H9 (cell line): ENCODE results near the gene MYH14. TPM values are rescaled to one million over a fixed set of nuclear protein-coding genes. Genes with fewer than 3 reads are reported as not detected.
A peak's percentile ranks its signal among the peaks of the same experiment; 100 is the strongest.

Source experiments
- DNase-seq: peaks from one replicate; pipeline ENCODE4 v3.0.0-alpha.2; 2017
- H2AFZ ChIP-seq: one replicate; pipeline ENCODE4 v1.6.1; 2013; ENCODE audit warnings: mild to moderate bottlenecking, low read length, control low read depth, moderate library complexity
- H2AK5ac ChIP-seq: 2 replicates; pipeline ENCODE4 v1.6.1; 2013; ENCODE audit warnings: low read length, control low read depth, mixed read lengths; ENCODE audit not compliant: insufficient read length
- H2BK120ac ChIP-seq: one replicate; pipeline ENCODE4 v1.6.1; 2013; ENCODE audit warnings: low read depth, mild to moderate bottlenecking, low read length, control low read depth, inconsistent platforms; ENCODE audit not compliant: poor library complexity, severe bottlenecking
- H2BK12ac ChIP-seq: 2 replicates; pipeline ENCODE4 v1.6.1; 2013; ENCODE audit warnings: low read length, control low read depth, mixed read lengths, low read depth; ENCODE audit not compliant: insufficient read length
- H2BK15ac ChIP-seq: 2 replicates; pipeline ENCODE4 v1.6.1; 2013; ENCODE audit warnings: low read depth, low read length, control low read depth
- H2BK20ac ChIP-seq: one replicate; pipeline ENCODE4 v1.6.1; 2013; ENCODE audit warnings: low read depth, mild to moderate bottlenecking, low read length, control low read depth, inconsistent platforms; ENCODE audit not compliant: poor library complexity, severe bottlenecking
- H2BK5ac ChIP-seq: 2 replicates; pipeline ENCODE4 v1.6.1; 2013; ENCODE audit warnings: low read length, control low read depth, mixed read lengths; ENCODE audit not compliant: insufficient read length
- H3K14ac ChIP-seq: 2 replicates; pipeline ENCODE4 v1.6.1; 2013; ENCODE audit warnings: low read length, control low read depth; ENCODE audit not compliant: insufficient read depth
- H3K18ac ChIP-seq: 2 replicates; pipeline ENCODE4 v1.6.1; 2013; ENCODE audit warnings: low read depth, mild to moderate bottlenecking, mixed read lengths, low read length, control low read depth; ENCODE audit not compliant: insufficient read length
- H3K23ac ChIP-seq: 2 replicates; pipeline ENCODE4 v1.6.1; 2013; ENCODE audit warnings: low read length, control low read depth, mixed read lengths, low read depth; ENCODE audit not compliant: insufficient read length
- H3K23me2 ChIP-seq: 2 replicates; pipeline ENCODE4 v1.6.1; 2013; ENCODE audit warnings: low read depth, mild to moderate bottlenecking, mixed read lengths, low read length, control low read depth; ENCODE audit not compliant: insufficient read length, poor library complexity, severe bottlenecking
- H3K27ac ChIP-seq: 2 replicates; pipeline ENCODE4 v1.5.1; 2013; ENCODE audit warnings: low read length, control low read depth, mixed read lengths, low read depth; ENCODE audit not compliant: insufficient read length
- H3K27me3 ChIP-seq: 2 replicates; pipeline ENCODE4 v1.6.1; 2013; ENCODE audit warnings: low read length, control low read depth, inconsistent platforms; ENCODE audit not compliant: insufficient read depth
- H3K4ac ChIP-seq: 2 replicates; pipeline ENCODE4 v1.6.1; 2013; ENCODE audit warnings: low read depth, mild to moderate bottlenecking, control low read depth, inconsistent platforms, low read length, moderate library complexity
- H3K4me1 ChIP-seq: 2 replicates; pipeline ENCODE4 v1.6.1; 2013; ENCODE audit warnings: low read length, control low read depth, inconsistent platforms; ENCODE audit not compliant: insufficient read depth
- H3K4me2 ChIP-seq: 2 replicates; pipeline ENCODE4 v1.6.1; 2013; ENCODE audit warnings: low read length, control low read depth, mixed read lengths; ENCODE audit not compliant: insufficient read length, insufficient read depth
- H3K56ac ChIP-seq: 2 replicates; pipeline ENCODE4 v1.6.1; 2013; ENCODE audit warnings: low read depth, mild to moderate bottlenecking, mixed read lengths, low read length, control low read depth; ENCODE audit not compliant: insufficient read length
- H3K79me1 ChIP-seq: 2 replicates; pipeline ENCODE4 v1.6.1; 2013; ENCODE audit warnings: low read depth, mild to moderate bottlenecking, moderate library complexity, low read length, control low read depth, inconsistent platforms; ENCODE audit not compliant: insufficient read depth, poor library complexity, severe bottlenecking
- H3K79me2 ChIP-seq: 2 replicates; pipeline ENCODE4 v1.6.1; 2013; ENCODE audit warnings: low read length, control low read depth, inconsistent platforms; ENCODE audit not compliant: insufficient read depth
- H3K9ac ChIP-seq: 2 replicates; pipeline ENCODE4 v1.6.1; 2013; ENCODE audit warnings: low read length, control low read depth, mixed read lengths; ENCODE audit not compliant: insufficient read length; ENCODE audit errors: extremely low read depth
- H3K9me3 ChIP-seq: one replicate; pipeline ENCODE4 v1.6.1; 2013; ENCODE audit warnings: low read depth, low read length, inconsistent platforms; ENCODE audit not compliant: control insufficient read depth
- H3T11ph ChIP-seq: one replicate; pipeline ENCODE4 v1.6.1; 2013; ENCODE audit warnings: mild to moderate bottlenecking, low read length, control low read depth, inconsistent platforms
- H4K20me1 ChIP-seq: one replicate; pipeline ENCODE4 v1.6.1; 2013; ENCODE audit not compliant: control insufficient read depth, insufficient read length, insufficient read depth
- H4K5ac ChIP-seq: 2 replicates; pipeline ENCODE4 v1.6.1; 2013; ENCODE audit warnings: low read depth, mild to moderate bottlenecking, mixed read lengths, low read length, control low read depth; ENCODE audit not compliant: insufficient read length
- H4K8ac ChIP-seq: replicated peaks from 2 replicates; pipeline ENCODE4 v1.6.1; 2013; ENCODE audit warnings: low read length, control low read depth, mixed read lengths, low read depth; ENCODE audit not compliant: insufficient read length
- H4K91ac ChIP-seq: 2 replicates; pipeline ENCODE4 v1.6.1; 2013; ENCODE audit warnings: low read depth, mild to moderate bottlenecking, moderate library complexity, mixed read lengths, low read length, control low read depth; ENCODE audit not compliant: insufficient read length
- H3K27ac Mint-ChIP-seq, 3 experiments: 2 replicates in 2 of 3; 3 replicates in 1 of 3; pipeline ENCODE4 v1.8.0; 2020 to 2021; ENCODE audit warnings: mixed read lengths in 3 of 3, mild to moderate bottlenecking in 1 of 3, moderate library complexity in 1 of 3
- H3K27me3 Mint-ChIP-seq: 2 replicates; pipeline ENCODE4 v1.8.0; 2021; ENCODE audit warnings: low read depth, mild to moderate bottlenecking, moderate library complexity, mixed read lengths
- H3K36me3 Mint-ChIP-seq, 3 experiments: 2 replicates in 2 of 3; 3 replicates in 1 of 3; pipeline ENCODE4 v1.8.0; 2020 to 2021; ENCODE audit warnings: low read depth in 3 of 3, mixed read lengths in 3 of 3; ENCODE audit not compliant: insufficient read depth in 1 of 3
- H3K4me1 Mint-ChIP-seq, 2 experiments: 2 replicates each; pipeline ENCODE4 v1.8.0; 2020; ENCODE audit warnings: mixed read lengths in 2 of 2
- H3K4me3 Mint-ChIP-seq, 2 experiments: 2 replicates in 1 of 2; 3 replicates in 1 of 2; pipeline ENCODE4 v1.8.0; 2020 to 2021; ENCODE audit warnings: mild to moderate bottlenecking in 2 of 2, mixed read lengths in 2 of 2, moderate library complexity in 1 of 2
- H3K9me3 Mint-ChIP-seq, 2 experiments: 2 replicates in 1 of 2; 3 replicates in 1 of 2; pipeline ENCODE4 v1.8.0; 2020; ENCODE audit warnings: mild to moderate bottlenecking in 2 of 2, mixed read lengths in 2 of 2, moderate library complexity in 1 of 2
- WGBS: extraction: QIAGEN DNeasy Blood & Tissue Kit; methylation state at CpG from one replicate; pipeline ENCODE4 v1.1.7; 2013; ENCODE audit warnings: missing lambda C conversion rate, low lambda C conversion rate, mixed read lengths; ENCODE audit not compliant: insufficient read length; ENCODE audit errors: extremely low coverage; 5-methylcytosine and 5-hydroxymethylcytosine counted together
- total RNA-seq: library from RNA; stranded (reverse); gene quantifications from 2 replicates; pipeline ENCODE4 v1.2.1, GENCODE V29; 2021
- TF ChIP-seq, protein P1 (sequence below): fragments of 200-600 bp; sonication (generic); conservative IDR thresholded peaks from 3 replicates; pipeline ENCODE4 v1.8.0; 2021; ENCODE audit warnings: antibody characterized with exemption, mild to moderate bottlenecking

Gene MYH14
- total RNA-seq, 1 experiment from 2014 or later, result 27.7 TPM

DNA sequence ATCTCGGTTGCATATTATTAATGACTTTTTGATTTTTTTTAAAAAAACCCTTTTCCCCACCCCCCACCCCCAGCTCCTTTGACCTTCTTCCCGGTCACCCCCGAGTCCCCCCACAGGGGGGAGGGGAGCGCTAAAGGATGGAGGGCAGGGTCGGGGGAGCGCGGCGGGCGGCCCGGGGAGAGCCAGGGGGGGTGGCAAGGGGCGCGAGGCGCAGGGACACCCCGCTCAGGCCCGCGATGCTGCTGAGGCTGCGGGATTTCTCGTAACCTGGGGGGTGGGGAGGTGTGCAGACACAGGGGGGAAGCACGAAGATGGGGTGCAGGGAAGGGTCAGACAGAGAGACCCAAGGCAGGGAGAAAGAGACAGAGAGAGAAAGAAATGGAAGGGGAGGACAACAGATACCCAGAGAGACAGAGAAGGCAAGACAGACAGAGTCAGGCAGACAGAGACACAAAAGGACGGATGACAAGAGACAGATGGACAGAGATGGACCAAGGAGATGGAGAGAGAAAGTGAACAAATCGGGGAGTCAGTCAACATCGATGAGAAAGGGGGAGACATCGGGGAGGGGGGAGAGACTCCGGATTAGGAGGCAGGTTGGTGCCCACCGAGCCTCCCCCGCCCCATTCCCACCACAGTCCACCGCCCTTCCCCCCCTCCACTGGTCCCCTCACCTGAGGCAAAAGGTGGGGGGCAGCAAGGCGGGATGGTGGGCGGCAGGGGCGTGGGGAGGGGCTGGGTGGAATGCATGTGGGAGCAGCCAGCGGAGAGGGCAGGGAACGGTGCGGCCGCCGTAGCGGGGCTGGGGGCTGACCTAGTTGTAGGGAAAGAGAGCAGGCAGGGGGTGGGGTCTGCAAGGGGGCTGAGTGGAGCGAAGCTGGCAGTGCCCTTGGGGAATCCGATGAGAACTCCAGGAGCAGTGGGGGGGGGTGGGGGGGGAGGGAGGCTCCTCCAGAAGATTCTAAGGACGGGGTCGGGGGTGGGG, 111.6 kb downstream of the MYH14 start:
- Mint-ChIP-seq H3K4me1 (peaks cover 19 to 43% of the 10 kb centered on the region in 2 experiments), H3K27me3 (peaks cover 7% of the 10 kb centered on the region), H3K27ac (peak overlapping the region; percentile 26 to 97 (median 96); a peak in 6 of 7 replicates), H3K9me3 (no peaks in the 10 kb centered on the region; a peak in 1 of 5 replicates), H3K36me3 (peaks cover 9 to 23% (median 17%) of the 10 kb centered on the region in 3 experiments; a peak in 6 of 7 replicates), H3K4me3 (peak overlapping the region; percentile 79 to 87)
- H3K27me3 ChIP-seq, result no peaks in the 10 kb centered on the region
- peak overlapping the region; percentile 72 for H3K4me2 ChIP-seq
- no peak overlapping the region for H2BK15ac ChIP-seq
- H3K79me2 ChIP-seq, result no peaks in the 10 kb centered on the region
- no peak overlapping the region for H4K91ac ChIP-seq
- no peaks in the 10 kb centered on the region for H3K4me1 ChIP-seq
- TF ChIP-seq, protein P1, sequence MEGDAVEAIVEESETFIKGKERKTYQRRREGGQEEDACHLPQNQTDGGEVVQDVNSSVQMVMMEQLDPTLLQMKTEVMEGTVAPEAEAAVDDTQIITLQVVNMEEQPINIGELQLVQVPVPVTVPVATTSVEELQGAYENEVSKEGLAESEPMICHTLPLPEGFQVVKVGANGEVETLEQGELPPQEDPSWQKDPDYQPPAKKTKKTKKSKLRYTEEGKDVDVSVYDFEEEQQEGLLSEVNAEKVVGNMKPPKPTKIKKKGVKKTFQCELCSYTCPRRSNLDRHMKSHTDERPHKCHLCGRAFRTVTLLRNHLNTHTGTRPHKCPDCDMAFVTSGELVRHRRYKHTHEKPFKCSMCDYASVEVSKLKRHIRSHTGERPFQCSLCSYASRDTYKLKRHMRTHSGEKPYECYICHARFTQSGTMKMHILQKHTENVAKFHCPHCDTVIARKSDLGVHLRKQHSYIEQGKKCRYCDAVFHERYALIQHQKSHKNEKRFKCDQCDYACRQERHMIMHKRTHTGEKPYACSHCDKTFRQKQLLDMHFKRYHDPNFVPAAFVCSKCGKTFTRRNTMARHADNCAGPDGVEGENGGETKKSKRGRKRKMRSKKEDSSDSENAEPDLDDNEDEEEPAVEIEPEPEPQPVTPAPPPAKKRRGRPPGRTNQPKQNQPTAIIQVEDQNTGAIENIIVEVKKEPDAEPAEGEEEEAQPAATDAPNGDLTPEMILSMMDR, result no peak
- no peaks in the 10 kb centered on the region for H3K9me3 ChIP-seq
- no peak overlapping the region for H2BK5ac ChIP-seq
- no peak overlapping the region for H2BK12ac ChIP-seq
- no peak overlapping the region for H2AFZ ChIP-seq
- no peak overlapping the region for H4K8ac ChIP-seq
- H4K20me1 ChIP-seq, result no peaks in the 10 kb centered on the region
- H4K5ac ChIP-seq, result no peak overlapping the region
- H3K9ac ChIP-seq, result peak overlapping the region; percentile 5
- H3K56ac ChIP-seq, result no peak overlapping the region
- no CpG with 5 or more reads among the region's 40 CpGs for WGBS
- H3K23me2 ChIP-seq, result peaks cover 24% of the 10 kb centered on the region
- H3K4ac ChIP-seq, result no peak overlapping the region
- H2BK20ac ChIP-seq, result no peak overlapping the region
- H3T11ph ChIP-seq, result no peak overlapping the region
- H2BK120ac ChIP-seq, result no peak overlapping the region
- H3K14ac ChIP-seq, result no peak overlapping the region
- no peak overlapping the region for H3K23ac ChIP-seq
- no peak overlapping the region for H2AK5ac ChIP-seq
- peak; percentile 69 for DNase-seq
- no peak overlapping the region for H3K27ac ChIP-seq
- no peak overlapping the region for H3K18ac ChIP-seq
- no peaks in the 10 kb centered on the region for H3K79me1 ChIP-seq
